ENCODE results near the gene SLC27A2. TPM values are rescaled to one million over a fixed set of nuclear protein-coding genes. Genes with fewer than 3 reads are reported as not detected.

Gene SLC27A2
- polyA plus RNA-seq, 1 experiment: 0.11 TPM

GRCh38 chr15:50162969-50163718 lies 18.9 kb upstream of the SLC27A2 start:
- H3K27me3 ChIP-seq (ENCODE audit: control insufficient read depth, insufficient read depth, low read length): no peaks in the 10 kb centered on the region
- POLR2A ChIA-PET: no interaction called here
- no peak overlapping the region for H3K27ac ChIP-seq (ENCODE audit: low read depth, low read length)
- CTCF ChIA-PET: interaction anchor here (1.3 kb wide), 1 partner anchor 153 kb away, joined by 5 read pairs; no protein-coding TSS in a partner anchor
- H3K9me3 ChIP-seq (ENCODE audit: control insufficient read depth, insufficient read depth, low read length): no peaks in the 10 kb centered on the region; the same call in 1 of the 2 replicates
- H3K4me3 ChIP-seq (ENCODE audit: low read depth, low read length): no peak overlapping the region
- no peak for TF ChIP-seq CTCF (IDR thresholded peaks at IDR 0.05; ENCODE audit: low read depth, low read length)
- DNase-seq (ENCODE audit: low read depth, low spot score): no peak

- DNase-seq (ENCODE audit: low read depth, low spot score): no peak
- Histone ChIP-seq H3K4me3 (ENCODE audit: low read depth, low read length) (no peak overlapping the region), H3K9me3 (ENCODE audit: control insufficient read depth, insufficient read depth, low read length) (no peaks in the 10 kb centered on the region; the same call in 1 of the 2 replicates), H3K27ac (ENCODE audit: low read depth, low read length) (no peak overlapping the region), H3K27me3 (ENCODE audit: control insufficient read depth, insufficient read depth, low read length) (no peaks in the 10 kb centered on the region)
- ChIA-PET CTCF (interaction anchor here (1.3 kb wide), 1 partner anchor 152 kb away, joined by 5 read pairs; no protein-coding TSS in a partner anchor), POLR2A (no interaction called here)
- TF ChIP-seq CTCF (IDR thresholded peaks at IDR 0.05; ENCODE audit: low read depth, low read length): no peak
Observed at GRCh38 chr15:50163719-50164410, 18.1 kb upstream of the SLC27A2 start.

- no peaks in the 10 kb centered on the region; the same call in 1 of the 2 replicates for H3K9me3 ChIP-seq (ENCODE audit: control insufficient read depth, insufficient read depth, low read length)
- H3K4me3 ChIP-seq (ENCODE audit: low read depth, low read length): no peak overlapping the region
- CTCF ChIA-PET: interaction anchor here (1.3 kb wide), 1 partner anchor 152 kb away, joined by 5 read pairs; no protein-coding TSS in a partner anchor
- no peak overlapping the region for H3K27ac ChIP-seq (ENCODE audit: low read depth, low read length)
- DNase-seq (ENCODE audit: low read depth, low spot score): no peak
- TF ChIP-seq CTCF (IDR thresholded peaks at IDR 0.05; ENCODE audit: low read depth, low read length): no peak
- H3K27me3 ChIP-seq (ENCODE audit: control insufficient read depth, insufficient read depth, low read length): no peaks in the 10 kb centered on the region
- POLR2A ChIA-PET: no interaction called here
Observed at GRCh38 chr15:50164458-50164857, 17.5 kb upstream of the SLC27A2 start.

- CTCF ChIA-PET: interaction anchor here (0.6 kb wide), 1 partner anchor 23 kb away, joined by 3 read pairs; no protein-coding TSS in a partner anchor
- peak overlapping the region; percentile 43 for H3K27ac ChIP-seq (ENCODE audit: low read depth, low read length)
Observed at GRCh38 chr15:50166216-50166615, 15.8 kb upstream of the SLC27A2 start.

More at GRCh38 chr15:50166216-50166615, 15.8 kb upstream of the SLC27A2 start:
- no peak overlapping the region for H3K4me3 ChIP-seq (ENCODE audit: low read depth, low read length)
- peak; percentile 20 for DNase-seq (ENCODE audit: low read depth, low spot score)
- H3K27me3 ChIP-seq (ENCODE audit: control insufficient read depth, insufficient read depth, low read length): no peaks in the 10 kb centered on the region
- no peaks in the 10 kb centered on the region; the same call in 1 of the 2 replicates for H3K9me3 ChIP-seq (ENCODE audit: control insufficient read depth, insufficient read depth, low read length)
- POLR2A ChIA-PET: no interaction called here
- TF ChIP-seq CTCF (IDR thresholded peaks at IDR 0.05; ENCODE audit: low read depth, low read length): peak; percentile 22; the same call in 1 of the 2 replicates

All from AG04450 (cell line).